Measurements from ENCODE around the gene MBOAT7.

- TF ChIP-seq POLR2AphosphoS5 (IDR thresholded peaks at IDR 0.05; ENCODE audit: low read depth, low read length) (no peak), TCF12 (IDR thresholded peaks at IDR 0.05) (no peak), RXRA (IDR thresholded peaks at IDR 0.05; ENCODE audit: borderline replicate concordance, low read depth) (no peak), JUND (IDR thresholded peaks at IDR 0.05) (no peak), EZH2phosphoT487 (IDR thresholded peaks at IDR 0.05; ENCODE audit: borderline replicate concordance, low read depth) (no peak), TAF1 (IDR thresholded peaks at IDR 0.05; ENCODE audit: borderline replicate concordance, low read depth, low read length) (no peak), MEF2A (IDR thresholded peaks at IDR 0.05; ENCODE audit: borderline replicate concordance, low read depth) (no peak), YY1 (IDR thresholded peaks at IDR 0.05; ENCODE audit: low read depth) (no peak), EP300 (IDR thresholded peaks at IDR 0.05; ENCODE audit: borderline replicate concordance in 1 of 2, low read depth in 1 of 2, low read length in 1 of 2) (no peak), CHD2 (IDR thresholded peaks at IDR 0.05; ENCODE audit: low read length, partially characterized antibody) (no peak)
- TF ChIP-seq, protein P1, sequence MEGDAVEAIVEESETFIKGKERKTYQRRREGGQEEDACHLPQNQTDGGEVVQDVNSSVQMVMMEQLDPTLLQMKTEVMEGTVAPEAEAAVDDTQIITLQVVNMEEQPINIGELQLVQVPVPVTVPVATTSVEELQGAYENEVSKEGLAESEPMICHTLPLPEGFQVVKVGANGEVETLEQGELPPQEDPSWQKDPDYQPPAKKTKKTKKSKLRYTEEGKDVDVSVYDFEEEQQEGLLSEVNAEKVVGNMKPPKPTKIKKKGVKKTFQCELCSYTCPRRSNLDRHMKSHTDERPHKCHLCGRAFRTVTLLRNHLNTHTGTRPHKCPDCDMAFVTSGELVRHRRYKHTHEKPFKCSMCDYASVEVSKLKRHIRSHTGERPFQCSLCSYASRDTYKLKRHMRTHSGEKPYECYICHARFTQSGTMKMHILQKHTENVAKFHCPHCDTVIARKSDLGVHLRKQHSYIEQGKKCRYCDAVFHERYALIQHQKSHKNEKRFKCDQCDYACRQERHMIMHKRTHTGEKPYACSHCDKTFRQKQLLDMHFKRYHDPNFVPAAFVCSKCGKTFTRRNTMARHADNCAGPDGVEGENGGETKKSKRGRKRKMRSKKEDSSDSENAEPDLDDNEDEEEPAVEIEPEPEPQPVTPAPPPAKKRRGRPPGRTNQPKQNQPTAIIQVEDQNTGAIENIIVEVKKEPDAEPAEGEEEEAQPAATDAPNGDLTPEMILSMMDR (IDR thresholded peaks at IDR 0.05) = no peak
- TF ChIP-seq, protein P2, sequence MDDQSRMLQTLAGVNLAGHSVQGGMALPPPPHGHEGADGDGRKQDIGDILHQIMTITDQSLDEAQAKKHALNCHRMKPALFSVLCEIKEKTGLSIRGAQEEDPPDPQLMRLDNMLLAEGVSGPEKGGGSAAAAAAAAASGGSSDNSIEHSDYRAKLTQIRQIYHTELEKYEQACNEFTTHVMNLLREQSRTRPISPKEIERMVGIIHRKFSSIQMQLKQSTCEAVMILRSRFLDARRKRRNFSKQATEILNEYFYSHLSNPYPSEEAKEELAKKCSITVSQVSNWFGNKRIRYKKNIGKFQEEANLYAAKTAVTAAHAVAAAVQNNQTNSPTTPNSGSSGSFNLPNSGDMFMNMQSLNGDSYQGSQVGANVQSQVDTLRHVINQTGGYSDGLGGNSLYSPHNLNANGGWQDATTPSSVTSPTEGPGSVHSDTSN (IDR thresholded peaks at IDR 0.05) = no peak
- TF ChIP-seq, protein P3, sequence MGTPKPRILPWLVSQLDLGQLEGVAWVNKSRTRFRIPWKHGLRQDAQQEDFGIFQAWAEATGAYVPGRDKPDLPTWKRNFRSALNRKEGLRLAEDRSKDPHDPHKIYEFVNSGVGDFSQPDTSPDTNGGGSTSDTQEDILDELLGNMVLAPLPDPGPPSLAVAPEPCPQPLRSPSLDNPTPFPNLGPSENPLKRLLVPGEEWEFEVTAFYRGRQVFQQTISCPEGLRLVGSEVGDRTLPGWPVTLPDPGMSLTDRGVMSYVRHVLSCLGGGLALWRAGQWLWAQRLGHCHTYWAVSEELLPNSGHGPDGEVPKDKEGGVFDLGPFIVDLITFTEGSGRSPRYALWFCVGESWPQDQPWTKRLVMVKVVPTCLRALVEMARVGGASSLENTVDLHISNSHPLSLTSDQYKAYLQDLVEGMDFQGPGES (IDR thresholded peaks at IDR 0.05; ENCODE audit: low read depth, low read length) = no peak
These were observed 63.7 kb downstream of the MBOAT7 start for GRCh38 chr19:54125713-54126112.

Data from SK-N-SH (cell line).